GM21367 (cell line): Measurements from ENCODE around the gene DLG1.
A peak's percentile ranks its signal among the peaks of the same experiment; 100 is the strongest.

Experiments
- ATAC-seq: cut with Tn5 transposase; IDR thresholded peaks from one replicate; pipeline ENCODE4 v1.9.1; 2021; ENCODE audit not compliant: unreplicated experiment

The DLG1 gene

GRCh38 chr3:197298341-197298944 lies at the start of gene DLG1:
DLG1 (minus strand) TSS chr3:197298612; CDS start chr3:197297204, 1,408 bp downstream.
- ATAC-seq, result peak; percentile 45

GRCh38 chr3:197348014-197348413 lies 49.6 kb upstream of the DLG1 start:
- no peak for ATAC-seq

- ATAC-seq, result no peak
Measured at GRCh38 chr3:197345390-197345789, 47.0 kb upstream of the DLG1 start.

GRCh38 chr3:197344582-197345318 lies 46.3 kb upstream of the DLG1 start:
- ATAC-seq, result no peak

GRCh38 chr3:197343656-197344408 lies 45.4 kb upstream of the DLG1 start:
- no peak for ATAC-seq

- ATAC-seq, result no peak
Measured at GRCh38 chr3:197343111-197343510, 44.7 kb upstream of the DLG1 start.

GRCh38 chr3:197340521-197340871 lies 42.1 kb upstream of the DLG1 start:
- ATAC-seq, result no peak

GRCh38 chr3:197339841-197340520 lies 41.6 kb upstream of the DLG1 start:
- no peak for ATAC-seq

- no peak for ATAC-seq
Measured at GRCh38 chr3:197338586-197338985, 40.2 kb upstream of the DLG1 start.

- ATAC-seq, result no peak
Measured at GRCh38 chr3:197337656-197338055, 39.2 kb upstream of the DLG1 start.

- no peak for ATAC-seq
Measured at GRCh38 chr3:197337214-197337613, 38.8 kb upstream of the DLG1 start.

- no peak for ATAC-seq
Measured at GRCh38 chr3:197336348-197336747, 37.9 kb upstream of the DLG1 start.

- ATAC-seq, result no peak
Measured at GRCh38 chr3:197335428-197336132, 37.2 kb upstream of the DLG1 start.

GRCh38 chr3:197333901-197334639 lies 35.7 kb upstream of the DLG1 start:
- no peak for ATAC-seq

- no peak for ATAC-seq
Measured at GRCh38 chr3:197331131-197331530, 32.7 kb upstream of the DLG1 start.

GRCh38 chr3:197329382-197329781 lies 31.0 kb upstream of the DLG1 start:
- no peak for ATAC-seq

GRCh38 chr3:197328198-197328597 lies 29.8 kb upstream of the DLG1 start:
- ATAC-seq, result no peak

GRCh38 chr3:197327701-197328100 lies 29.3 kb upstream of the DLG1 start:
- ATAC-seq, result no peak

- no peak for ATAC-seq
Measured at GRCh38 chr3:197325773-197326172, 27.4 kb upstream of the DLG1 start.

GRCh38 chr3:197322149-197322548 lies 23.7 kb upstream of the DLG1 start:
- ATAC-seq, result no peak
